Loucy (cell line): ENCODE measurements around the gene CEP112.

Experiments used
- EZH2phosphoT487 ChIP-seq: fragments of 200-600 bp; IDR thresholded peaks from 2 replicates; pipeline ENCODE4 v1.6.1; 2018; ENCODE audit warnings: antibody characterized with exemption, mild to moderate bottlenecking, moderate library complexity, borderline replicate concordance
- TF ChIP-seq, protein P1 (sequence below): fragments of 200-600 bp; sonication (generic); conservative IDR thresholded peaks from 2 replicates; pipeline ENCODE4 v1.5.1; 2014; ENCODE audit warnings: mild to moderate bottlenecking, antibody characterized with exemption, low read length

DNA sequence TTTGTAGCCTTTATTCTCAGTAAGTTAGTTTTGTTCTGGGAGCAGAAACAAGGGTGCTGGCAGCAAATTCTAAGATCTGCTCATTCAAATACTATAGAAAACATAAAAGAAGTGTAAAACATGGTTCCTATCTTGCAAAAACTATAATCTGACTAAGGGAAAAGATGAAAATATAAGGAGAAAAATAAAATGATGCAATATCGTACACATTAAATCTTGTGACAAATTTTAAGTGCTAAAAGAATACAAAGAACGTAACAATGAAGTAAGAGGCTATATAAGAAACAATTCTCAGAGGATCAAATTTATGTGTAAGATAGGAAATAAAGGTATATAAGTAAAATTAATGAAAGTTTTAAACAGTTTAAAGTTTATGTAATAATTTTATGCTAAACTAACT lies 224.6 kb downstream of the CEP112 start:
- TF ChIP-seq, protein P1, sequence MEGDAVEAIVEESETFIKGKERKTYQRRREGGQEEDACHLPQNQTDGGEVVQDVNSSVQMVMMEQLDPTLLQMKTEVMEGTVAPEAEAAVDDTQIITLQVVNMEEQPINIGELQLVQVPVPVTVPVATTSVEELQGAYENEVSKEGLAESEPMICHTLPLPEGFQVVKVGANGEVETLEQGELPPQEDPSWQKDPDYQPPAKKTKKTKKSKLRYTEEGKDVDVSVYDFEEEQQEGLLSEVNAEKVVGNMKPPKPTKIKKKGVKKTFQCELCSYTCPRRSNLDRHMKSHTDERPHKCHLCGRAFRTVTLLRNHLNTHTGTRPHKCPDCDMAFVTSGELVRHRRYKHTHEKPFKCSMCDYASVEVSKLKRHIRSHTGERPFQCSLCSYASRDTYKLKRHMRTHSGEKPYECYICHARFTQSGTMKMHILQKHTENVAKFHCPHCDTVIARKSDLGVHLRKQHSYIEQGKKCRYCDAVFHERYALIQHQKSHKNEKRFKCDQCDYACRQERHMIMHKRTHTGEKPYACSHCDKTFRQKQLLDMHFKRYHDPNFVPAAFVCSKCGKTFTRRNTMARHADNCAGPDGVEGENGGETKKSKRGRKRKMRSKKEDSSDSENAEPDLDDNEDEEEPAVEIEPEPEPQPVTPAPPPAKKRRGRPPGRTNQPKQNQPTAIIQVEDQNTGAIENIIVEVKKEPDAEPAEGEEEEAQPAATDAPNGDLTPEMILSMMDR, result no peak
- TF ChIP-seq EZH2phosphoT487, result no peak
